ENCODE data around the gene ATXN1.

Gene ATXN1

GRCh38 chr6:16436550-16436949 lies 324.7 kb downstream of the ATXN1 start:
- in situ Hi-C loops (cut with HindIII; ENCODE audit: low sequenced_read_pairs), result no loop called here

GRCh38 chr6:16434885-16435284 lies 326.4 kb downstream of the ATXN1 start:
- in situ Hi-C loops (cut with HindIII; ENCODE audit: low sequenced_read_pairs), result no loop called here

- in situ Hi-C loops (cut with HindIII; ENCODE audit: low sequenced_read_pairs), result no loop called here
Measured at GRCh38 chr6:16433338-16433890, 327.8 kb downstream of the ATXN1 start.

GRCh38 chr6:16432075-16433032 lies 328.9 kb downstream of the ATXN1 start:
- in situ Hi-C loops (cut with HindIII; ENCODE audit: low sequenced_read_pairs), result no loop called here

- in situ Hi-C loops (cut with HindIII; ENCODE audit: low sequenced_read_pairs), result no loop called here
Measured at GRCh38 chr6:16431106-16431505, 330.2 kb downstream of the ATXN1 start.

GRCh38 chr6:16430391-16431089 lies 330.7 kb downstream of the ATXN1 start:
- in situ Hi-C loops (cut with HindIII; ENCODE audit: low sequenced_read_pairs), result no loop called here

- in situ Hi-C loops (cut with HindIII; ENCODE audit: low sequenced_read_pairs), result no loop called here
Measured at GRCh38 chr6:16429669-16430068, 331.6 kb downstream of the ATXN1 start.

GRCh38 chr6:16427124-16427523 lies 334.1 kb downstream of the ATXN1 start:
- in situ Hi-C loops (cut with HindIII; ENCODE audit: low sequenced_read_pairs), result no loop called here

- in situ Hi-C loops (cut with HindIII; ENCODE audit: low sequenced_read_pairs), result no loop called here
Measured at GRCh38 chr6:16425881-16426615, 335.2 kb downstream of the ATXN1 start.

- in situ Hi-C loops (cut with HindIII; ENCODE audit: low sequenced_read_pairs), result no loop called here
Measured at GRCh38 chr6:16421462-16421960, 339.7 kb downstream of the ATXN1 start.

GRCh38 chr6:16420715-16421461 lies 340.4 kb downstream of the ATXN1 start:
- in situ Hi-C loops (cut with HindIII; ENCODE audit: low sequenced_read_pairs), result no loop called here

GRCh38 chr6:16420337-16420714 lies 340.9 kb downstream of the ATXN1 start:
- in situ Hi-C loops (cut with HindIII; ENCODE audit: low sequenced_read_pairs), result no loop called here

- in situ Hi-C loops (cut with HindIII; ENCODE audit: low sequenced_read_pairs), result loop anchor here (10.0 kb wide), 1 partner anchor 145 kb away; no protein-coding TSS in a partner anchor
Measured at GRCh38 chr6:16419636-16420336, 341.5 kb downstream of the ATXN1 start.

- in situ Hi-C loops (cut with HindIII; ENCODE audit: low sequenced_read_pairs), result loop anchor here (10.0 kb wide), 1 partner anchor 143 kb away; no protein-coding TSS in a partner anchor
Measured at GRCh38 chr6:16418151-16418550, 343.1 kb downstream of the ATXN1 start.

GRCh38 chr6:16415677-16416076 lies 345.6 kb downstream of the ATXN1 start:
- in situ Hi-C loops (cut with HindIII; ENCODE audit: low sequenced_read_pairs), result loop anchor here (10.0 kb wide), 1 partner anchor 141 kb away; no protein-coding TSS in a partner anchor

GRCh38 chr6:16414205-16414604 lies 347.1 kb downstream of the ATXN1 start:
- in situ Hi-C loops (cut with HindIII; ENCODE audit: low sequenced_read_pairs), result loop anchor here (10.0 kb wide), 1 partner anchor 139 kb away; no protein-coding TSS in a partner anchor

GRCh38 chr6:16413399-16413798 lies 347.9 kb downstream of the ATXN1 start:
- in situ Hi-C loops (cut with HindIII; ENCODE audit: low sequenced_read_pairs), result loop anchor here (10.0 kb wide), 1 partner anchor 139 kb away; no protein-coding TSS in a partner anchor

- in situ Hi-C loops (cut with HindIII; ENCODE audit: low sequenced_read_pairs), result loop anchor here (10.0 kb wide), 1 partner anchor 138 kb away; no protein-coding TSS in a partner anchor
Measured at GRCh38 chr6:16412982-16413381, 348.3 kb downstream of the ATXN1 start.

GRCh38 chr6:16412171-16412570 lies 349.1 kb downstream of the ATXN1 start:
- in situ Hi-C loops (cut with HindIII; ENCODE audit: low sequenced_read_pairs), result loop anchor here (10.0 kb wide), 1 partner anchor 137 kb away; no protein-coding TSS in a partner anchor
